WTC11 (cell line): ENCODE data around the gene PRCD. TPM values are rescaled to one million over a fixed set of nuclear protein-coding genes. Genes with fewer than 3 reads are reported as not detected.

Experiments used
- ATAC-seq: fragments of 200-7000 bp; cut with Tn5 transposase; 2 replicates; pipeline ENCODE4 v1.10.0; 2021; ENCODE audit warnings: mild to moderate bottlenecking, moderate library complexity
- CTCF ChIA-PET: fragments of 300-600 bp; sonication (Branson Sonifier 250); formaldehyde crosslinking; loops from one replicate; lab custom pipeline; 2021; ENCODE audit warnings: antibody characterized with exemption; lab: Charles Lee
- POLR2A ChIA-PET: fragments of 350-600 bp; sonication (Branson Sonifier 250); formaldehyde crosslinking; loops from one replicate; lab custom pipeline; 2021; ENCODE audit warnings: antibody characterized with exemption; lab: Charles Lee
- DNase-seq: peaks from one replicate; pipeline ENCODE4 v3.0.0; 2021; ENCODE audit warnings: low spot score
- H3K27ac Mint-ChIP-seq: 2 replicates; pipeline ENCODE4 v1.8.0; 2021; ENCODE audit warnings: mixed read lengths
- H3K27me3 Mint-ChIP-seq: 2 replicates; pipeline ENCODE4 v1.8.0; 2021; ENCODE audit warnings: low read depth, mild to moderate bottlenecking, moderate library complexity, mixed read lengths
- H3K36me3 Mint-ChIP-seq: 2 replicates; pipeline ENCODE4 v1.8.0; 2021; ENCODE audit warnings: mixed read lengths
- H3K4me1 Mint-ChIP-seq: 2 replicates; pipeline ENCODE4 v1.8.0; 2022; ENCODE audit warnings: mixed read lengths
- H3K4me3 Mint-ChIP-seq: 2 replicates; pipeline ENCODE4 v1.8.0; 2021; ENCODE audit warnings: mild to moderate bottlenecking, moderate library complexity, mixed read lengths
- H3K9me3 Mint-ChIP-seq: 2 replicates; pipeline ENCODE4 v1.8.0; 2021; ENCODE audit warnings: mixed read lengths
- CREB1 ChIP-seq: sonication (generic); formaldehyde crosslinking; IDR thresholded peaks from 2 replicates; pipeline ENCODE4 v1.8.0; 2023; ENCODE audit warnings: mild to moderate bottlenecking, missing genetic modification reagents
- ESRRA ChIP-seq: sonication (generic); formaldehyde crosslinking; IDR thresholded peaks from 2 replicates; pipeline ENCODE4 v1.8.1; 2022; ENCODE audit warnings: mild to moderate bottlenecking, missing genetic modification reagents, borderline replicate concordance
- GABPB1 ChIP-seq: sonication (generic); formaldehyde crosslinking; IDR thresholded peaks from 2 replicates; pipeline ENCODE4 v1.8.1; 2023; ENCODE audit warnings: mild to moderate bottlenecking, missing genetic modification reagents
- JUN ChIP-seq: sonication (generic); formaldehyde crosslinking; IDR thresholded peaks from 2 replicates; pipeline ENCODE4 v1.8.0; 2023; ENCODE audit warnings: mild to moderate bottlenecking, missing genetic modification reagents
- MYBL2 ChIP-seq: sonication (generic); formaldehyde crosslinking; IDR thresholded peaks from 2 replicates; pipeline ENCODE4 v1.8.1; 2023; ENCODE audit warnings: mild to moderate bottlenecking, moderate library complexity, missing genetic modification reagents
- NR3C1 ChIP-seq: sonication (generic); formaldehyde crosslinking; conservative IDR thresholded peaks from 2 replicates; pipeline ENCODE4 v1.8.1; 2023; ENCODE audit warnings: low read depth, mild to moderate bottlenecking, missing genetic modification reagents
- PRRX2 ChIP-seq: fragments of 250-450 bp; sonication (Bioruptor Pico); IDR thresholded peaks from 2 replicates; pipeline ENCODE4 v1.8.0; 2021; ENCODE audit warnings: mild to moderate bottlenecking
- TCF7 ChIP-seq: sonication (generic); formaldehyde crosslinking; IDR thresholded peaks from 2 replicates; pipeline ENCODE4 v1.8.0; 2022; ENCODE audit warnings: mild to moderate bottlenecking, low read depth, missing genetic modification reagents, moderate library complexity
- ZNF423 ChIP-seq: fragments of 250-450 bp; sonication (Bioruptor Pico); IDR thresholded peaks from 2 replicates; pipeline ENCODE4 v2.1.2; 2022; ENCODE audit warnings: mild to moderate bottlenecking, moderate library complexity
- total RNA-seq: library from RNA; stranded (reverse); gene quantifications from 3 replicates; pipeline ENCODE4 v1.2.3, GENCODE V29; 2021
- TF ChIP-seq, protein P1 (sequence below): fragments of 250-450 bp; sonication (Bioruptor Pico); IDR thresholded peaks from 2 replicates; pipeline ENCODE4 v2.1.2; 2022; ENCODE audit warnings: mild to moderate bottlenecking, moderate library complexity
- TF ChIP-seq, protein P2 (sequence below): sonication (generic); formaldehyde crosslinking; IDR thresholded peaks from 2 replicates; pipeline ENCODE4 v1.8.1; 2023; ENCODE audit warnings: mild to moderate bottlenecking, missing genetic modification reagents
- TF ChIP-seq, protein P3 (sequence below): sonication (generic); formaldehyde crosslinking; IDR thresholded peaks from 2 replicates; pipeline ENCODE4 v1.8.1; 2022; ENCODE audit warnings: mild to moderate bottlenecking, moderate library complexity, missing genetic modification reagents
- TF ChIP-seq, protein P4 (sequence below): sonication (generic); formaldehyde crosslinking; IDR thresholded peaks from 2 replicates; pipeline ENCODE4 v1.8.0; 2023; ENCODE audit warnings: mild to moderate bottlenecking, missing genetic modification reagents
- TF ChIP-seq, protein P5 (sequence below): sonication (generic); formaldehyde crosslinking; IDR thresholded peaks from 2 replicates; pipeline ENCODE4 v1.8.1; 2023; ENCODE audit warnings: mild to moderate bottlenecking, missing genetic modification reagents, moderate library complexity
- TF ChIP-seq, protein P6 (sequence below): sonication (generic); formaldehyde crosslinking; IDR thresholded peaks from 2 replicates; pipeline ENCODE4 v1.8.1; 2022; ENCODE audit warnings: missing genetic modification reagents, borderline replicate concordance
- TF ChIP-seq, protein P7 (sequence below): sonication (generic); formaldehyde crosslinking; IDR thresholded peaks from 2 replicates; pipeline ENCODE4 v1.8.0; 2022; ENCODE audit warnings: missing genetic modification reagents

Gene PRCD
- total RNA-seq, 1 experiment from 2014 or later: 2.7 TPM

DNA sequence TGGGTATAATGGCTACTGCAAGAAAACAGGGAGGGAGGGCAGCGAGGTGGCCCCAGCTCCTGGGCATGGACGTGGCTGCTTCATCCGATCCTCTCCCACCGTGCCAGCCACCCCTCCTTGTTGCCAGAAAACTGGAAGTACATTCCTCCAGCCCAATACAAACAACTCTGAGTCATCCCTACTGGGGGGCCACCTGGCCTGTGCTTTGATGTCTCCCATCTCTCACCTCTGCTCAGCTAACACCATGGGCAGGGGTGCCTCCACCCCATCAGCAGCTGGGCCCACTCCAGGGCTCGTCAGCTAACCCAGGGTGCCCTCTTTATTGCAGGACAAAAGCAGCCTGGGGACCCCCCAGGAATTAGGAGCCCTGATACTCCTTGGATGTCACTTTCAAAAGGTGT, 40.6 kb upstream of the PRCD start:
- ATAC-seq: no peak
- Mint-ChIP-seq H3K27ac (no peak overlapping the region), H3K9me3 (no peaks in the 10 kb centered on the region), H3K36me3 (no peaks in the 10 kb centered on the region), H3K4me1 (peaks cover 48% of the 10 kb centered on the region), H3K27me3 (peaks cover 5% of the 10 kb centered on the region)
- CTCF ChIA-PET: interaction anchor here (1.2 to 5.1 kb wide), 10 partner anchors 9 to 209 kb away, joined by 3 to 30 read pairs (median 6); partner anchors contain the start of genes AANAT and SPHK1
- no peak for DNase-seq
- POLR2A ChIA-PET: interaction anchor here (1.7 kb wide), 1 partner anchor 9 kb away, joined by 7 read pairs; no protein-coding TSS in a partner anchor
- TF ChIP-seq JUN (no peak), GABPB1 (peak; percentile 67)
- TF ChIP-seq, all 79 proteins: peak for 1
- H3K4me3 Mint-ChIP-seq: peak overlapping the region; percentile 19; the same call in 1 of the 2 replicates

DNA sequence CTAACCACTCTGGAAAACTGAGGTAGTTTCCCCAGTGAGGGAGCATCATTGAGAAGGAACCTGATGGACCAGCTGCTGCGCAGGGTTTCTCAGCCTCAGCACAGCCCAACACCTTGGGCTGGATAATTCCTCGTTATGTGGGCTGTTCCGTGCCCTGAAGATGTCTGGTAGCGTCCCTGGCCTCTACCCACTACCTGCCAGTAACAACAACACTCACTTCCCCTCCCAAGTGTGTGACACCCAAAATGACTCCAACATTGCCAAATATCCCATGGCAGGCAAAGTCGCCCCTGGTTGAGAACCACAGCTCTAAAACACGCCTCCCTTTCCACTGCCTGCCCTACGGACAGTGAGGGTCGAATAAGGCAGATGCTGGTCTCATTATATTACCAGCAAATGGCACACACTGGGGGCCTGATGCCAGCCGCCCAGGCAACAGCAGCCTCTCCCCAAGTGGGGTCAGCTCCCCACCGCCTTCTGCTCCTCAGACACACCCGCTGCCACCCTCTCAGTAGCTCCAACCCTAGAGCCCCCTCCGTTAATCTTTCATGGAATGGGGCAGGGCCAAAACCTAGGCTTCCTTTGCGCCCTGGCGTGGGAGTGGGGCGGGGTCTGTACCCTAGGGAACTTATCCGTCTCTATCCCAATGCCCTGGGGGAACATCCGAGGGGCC, 39.6 kb upstream of the PRCD start:
- Mint-ChIP-seq H3K27ac (no peak overlapping the region), H3K4me3 (peak overlapping the region; percentile 82), H3K9me3 (no peaks in the 10 kb centered on the region), H3K36me3 (no peaks in the 10 kb centered on the region), H3K27me3 (peaks cover 5% of the 10 kb centered on the region), H3K4me1 (peaks cover 48% of the 10 kb centered on the region)
- POLR2A ChIA-PET: interaction anchor here (1.7 kb wide), 1 partner anchor 10 kb away, joined by 7 read pairs; no protein-coding TSS in a partner anchor
- TF ChIP-seq, protein P1, sequence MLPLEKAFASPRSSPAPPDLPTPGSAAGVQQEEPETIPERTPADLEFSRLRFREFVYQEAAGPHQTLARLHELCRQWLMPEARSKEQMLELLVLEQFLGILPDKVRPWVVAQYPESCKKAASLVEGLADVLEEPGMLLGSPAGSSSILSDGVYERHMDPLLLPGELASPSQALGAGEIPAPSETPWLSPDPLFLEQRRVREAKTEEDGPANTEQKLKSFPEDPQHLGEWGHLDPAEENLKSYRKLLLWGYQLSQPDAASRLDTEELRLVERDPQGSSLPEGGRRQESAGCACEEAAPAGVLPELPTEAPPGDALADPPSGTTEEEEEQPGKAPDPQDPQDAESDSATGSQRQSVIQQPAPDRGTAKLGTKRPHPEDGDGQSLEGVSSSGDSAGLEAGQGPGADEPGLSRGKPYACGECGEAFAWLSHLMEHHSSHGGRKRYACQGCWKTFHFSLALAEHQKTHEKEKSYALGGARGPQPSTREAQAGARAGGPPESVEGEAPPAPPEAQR (CRISPR knock-in tag): no peak
- no peak for ATAC-seq
- DNase-seq: no peak
- CTCF ChIA-PET: interaction anchor here (0.7 to 5.1 kb wide), 8 partner anchors 14 to 124 kb away, joined by 3 to 30 read pairs (median 6); partner anchors contain the start of gene AANAT

DNA sequence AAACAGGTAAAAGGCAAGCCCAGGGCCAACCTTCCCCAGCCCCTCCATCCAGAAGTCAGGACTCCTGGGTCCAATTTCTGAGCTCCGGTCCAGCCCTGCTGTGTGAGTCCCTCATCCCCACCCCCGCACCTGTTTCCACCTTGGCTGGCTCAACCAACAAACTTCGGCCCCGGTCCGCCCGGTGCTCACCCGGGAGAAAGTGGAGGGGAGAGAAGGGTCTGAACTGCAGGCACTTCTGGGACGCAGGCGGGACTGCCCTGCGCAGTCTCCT, 39.2 kb upstream of the PRCD start:
- H3K27ac Mint-ChIP-seq: no peak overlapping the region
- ATAC-seq (peak; percentile 12), DNase-seq (no peak)
- peaks cover 5% of the 10 kb centered on the region for H3K27me3 Mint-ChIP-seq
- H3K36me3 Mint-ChIP-seq: no peaks in the 10 kb centered on the region
- peaks cover 48% of the 10 kb centered on the region for H3K4me1 Mint-ChIP-seq
- CTCF ChIA-PET: interaction anchor here (1.2 to 5.1 kb wide), 6 partner anchors 22 to 123 kb away, joined by 3 to 30 read pairs (median 16); partner anchors contain the start of gene AANAT
- H3K4me3 Mint-ChIP-seq: peak overlapping the region; percentile 82
- H3K9me3 Mint-ChIP-seq: no peaks in the 10 kb centered on the region
- POLR2A ChIA-PET: no interaction called here
- no peak for TF ChIP-seq ESRRA (CRISPR knock-in tag)
- TF ChIP-seq CREB1 (CRISPR knock-in tag): no peak
- TF ChIP-seq, protein P2, sequence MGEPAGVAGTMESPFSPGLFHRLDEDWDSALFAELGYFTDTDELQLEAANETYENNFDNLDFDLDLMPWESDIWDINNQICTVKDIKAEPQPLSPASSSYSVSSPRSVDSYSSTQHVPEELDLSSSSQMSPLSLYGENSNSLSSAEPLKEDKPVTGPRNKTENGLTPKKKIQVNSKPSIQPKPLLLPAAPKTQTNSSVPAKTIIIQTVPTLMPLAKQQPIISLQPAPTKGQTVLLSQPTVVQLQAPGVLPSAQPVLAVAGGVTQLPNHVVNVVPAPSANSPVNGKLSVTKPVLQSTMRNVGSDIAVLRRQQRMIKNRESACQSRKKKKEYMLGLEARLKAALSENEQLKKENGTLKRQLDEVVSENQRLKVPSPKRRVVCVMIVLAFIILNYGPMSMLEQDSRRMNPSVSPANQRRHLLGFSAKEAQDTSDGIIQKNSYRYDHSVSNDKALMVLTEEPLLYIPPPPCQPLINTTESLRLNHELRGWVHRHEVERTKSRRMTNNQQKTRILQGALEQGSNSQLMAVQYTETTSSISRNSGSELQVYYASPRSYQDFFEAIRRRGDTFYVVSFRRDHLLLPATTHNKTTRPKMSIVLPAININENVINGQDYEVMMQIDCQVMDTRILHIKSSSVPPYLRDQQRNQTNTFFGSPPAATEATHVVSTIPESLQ: no peak
- TF ChIP-seq, protein P3, sequence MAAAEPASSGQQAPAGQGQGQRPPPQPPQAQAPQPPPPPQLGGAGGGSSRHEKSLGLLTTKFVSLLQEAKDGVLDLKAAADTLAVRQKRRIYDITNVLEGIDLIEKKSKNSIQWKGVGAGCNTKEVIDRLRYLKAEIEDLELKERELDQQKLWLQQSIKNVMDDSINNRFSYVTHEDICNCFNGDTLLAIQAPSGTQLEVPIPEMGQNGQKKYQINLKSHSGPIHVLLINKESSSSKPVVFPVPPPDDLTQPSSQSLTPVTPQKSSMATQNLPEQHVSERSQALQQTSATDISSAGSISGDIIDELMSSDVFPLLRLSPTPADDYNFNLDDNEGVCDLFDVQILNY (CRISPR knock-in tag): no peak
- TF ChIP-seq, protein P4, sequence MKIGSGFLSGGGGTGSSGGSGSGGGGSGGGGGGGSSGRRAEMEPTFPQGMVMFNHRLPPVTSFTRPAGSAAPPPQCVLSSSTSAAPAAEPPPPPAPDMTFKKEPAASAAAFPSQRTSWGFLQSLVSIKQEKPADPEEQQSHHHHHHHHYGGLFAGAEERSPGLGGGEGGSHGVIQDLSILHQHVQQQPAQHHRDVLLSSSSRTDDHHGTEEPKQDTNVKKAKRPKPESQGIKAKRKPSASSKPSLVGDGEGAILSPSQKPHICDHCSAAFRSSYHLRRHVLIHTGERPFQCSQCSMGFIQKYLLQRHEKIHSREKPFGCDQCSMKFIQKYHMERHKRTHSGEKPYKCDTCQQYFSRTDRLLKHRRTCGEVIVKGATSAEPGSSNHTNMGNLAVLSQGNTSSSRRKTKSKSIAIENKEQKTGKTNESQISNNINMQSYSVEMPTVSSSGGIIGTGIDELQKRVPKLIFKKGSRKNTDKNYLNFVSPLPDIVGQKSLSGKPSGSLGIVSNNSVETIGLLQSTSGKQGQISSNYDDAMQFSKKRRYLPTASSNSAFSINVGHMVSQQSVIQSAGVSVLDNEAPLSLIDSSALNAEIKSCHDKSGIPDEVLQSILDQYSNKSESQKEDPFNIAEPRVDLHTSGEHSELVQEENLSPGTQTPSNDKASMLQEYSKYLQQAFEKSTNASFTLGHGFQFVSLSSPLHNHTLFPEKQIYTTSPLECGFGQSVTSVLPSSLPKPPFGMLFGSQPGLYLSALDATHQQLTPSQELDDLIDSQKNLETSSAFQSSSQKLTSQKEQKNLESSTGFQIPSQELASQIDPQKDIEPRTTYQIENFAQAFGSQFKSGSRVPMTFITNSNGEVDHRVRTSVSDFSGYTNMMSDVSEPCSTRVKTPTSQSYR (CRISPR knock-in tag): no peak
- TF ChIP-seq ZNF423 (CRISPR knock-in tag): no peak
- no peak for TF ChIP-seq TCF7 (CRISPR knock-in tag)
- TF ChIP-seq NR3C1 (CRISPR knock-in tag): no peak
- TF ChIP-seq, protein P5, sequence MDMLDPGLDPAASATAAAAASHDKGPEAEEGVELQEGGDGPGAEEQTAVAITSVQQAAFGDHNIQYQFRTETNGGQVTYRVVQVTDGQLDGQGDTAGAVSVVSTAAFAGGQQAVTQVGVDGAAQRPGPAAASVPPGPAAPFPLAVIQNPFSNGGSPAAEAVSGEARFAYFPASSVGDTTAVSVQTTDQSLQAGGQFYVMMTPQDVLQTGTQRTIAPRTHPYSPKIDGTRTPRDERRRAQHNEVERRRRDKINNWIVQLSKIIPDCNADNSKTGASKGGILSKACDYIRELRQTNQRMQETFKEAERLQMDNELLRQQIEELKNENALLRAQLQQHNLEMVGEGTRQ (CRISPR knock-in tag): no peak
- no peak for TF ChIP-seq MYBL2 (CRISPR knock-in tag)
- TF ChIP-seq, protein P6, sequence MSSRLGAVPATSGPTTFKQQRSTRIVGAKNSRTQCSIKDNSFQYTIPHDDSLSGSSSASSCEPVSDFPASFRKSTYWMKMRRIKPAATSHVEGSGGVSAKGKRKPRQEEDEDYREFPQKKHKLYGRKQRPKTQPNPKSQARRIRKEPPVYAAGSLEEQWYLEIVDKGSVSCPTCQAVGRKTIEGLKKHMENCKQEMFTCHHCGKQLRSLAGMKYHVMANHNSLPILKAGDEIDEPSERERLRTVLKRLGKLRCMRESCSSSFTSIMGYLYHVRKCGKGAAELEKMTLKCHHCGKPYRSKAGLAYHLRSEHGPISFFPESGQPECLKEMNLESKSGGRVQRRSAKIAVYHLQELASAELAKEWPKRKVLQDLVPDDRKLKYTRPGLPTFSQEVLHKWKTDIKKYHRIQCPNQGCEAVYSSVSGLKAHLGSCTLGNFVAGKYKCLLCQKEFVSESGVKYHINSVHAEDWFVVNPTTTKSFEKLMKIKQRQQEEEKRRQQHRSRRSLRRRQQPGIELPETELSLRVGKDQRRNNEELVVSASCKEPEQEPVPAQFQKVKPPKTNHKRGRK (CRISPR knock-in tag): no peak
- TF ChIP-seq PRRX2: no peak
- TF ChIP-seq, protein P7, sequence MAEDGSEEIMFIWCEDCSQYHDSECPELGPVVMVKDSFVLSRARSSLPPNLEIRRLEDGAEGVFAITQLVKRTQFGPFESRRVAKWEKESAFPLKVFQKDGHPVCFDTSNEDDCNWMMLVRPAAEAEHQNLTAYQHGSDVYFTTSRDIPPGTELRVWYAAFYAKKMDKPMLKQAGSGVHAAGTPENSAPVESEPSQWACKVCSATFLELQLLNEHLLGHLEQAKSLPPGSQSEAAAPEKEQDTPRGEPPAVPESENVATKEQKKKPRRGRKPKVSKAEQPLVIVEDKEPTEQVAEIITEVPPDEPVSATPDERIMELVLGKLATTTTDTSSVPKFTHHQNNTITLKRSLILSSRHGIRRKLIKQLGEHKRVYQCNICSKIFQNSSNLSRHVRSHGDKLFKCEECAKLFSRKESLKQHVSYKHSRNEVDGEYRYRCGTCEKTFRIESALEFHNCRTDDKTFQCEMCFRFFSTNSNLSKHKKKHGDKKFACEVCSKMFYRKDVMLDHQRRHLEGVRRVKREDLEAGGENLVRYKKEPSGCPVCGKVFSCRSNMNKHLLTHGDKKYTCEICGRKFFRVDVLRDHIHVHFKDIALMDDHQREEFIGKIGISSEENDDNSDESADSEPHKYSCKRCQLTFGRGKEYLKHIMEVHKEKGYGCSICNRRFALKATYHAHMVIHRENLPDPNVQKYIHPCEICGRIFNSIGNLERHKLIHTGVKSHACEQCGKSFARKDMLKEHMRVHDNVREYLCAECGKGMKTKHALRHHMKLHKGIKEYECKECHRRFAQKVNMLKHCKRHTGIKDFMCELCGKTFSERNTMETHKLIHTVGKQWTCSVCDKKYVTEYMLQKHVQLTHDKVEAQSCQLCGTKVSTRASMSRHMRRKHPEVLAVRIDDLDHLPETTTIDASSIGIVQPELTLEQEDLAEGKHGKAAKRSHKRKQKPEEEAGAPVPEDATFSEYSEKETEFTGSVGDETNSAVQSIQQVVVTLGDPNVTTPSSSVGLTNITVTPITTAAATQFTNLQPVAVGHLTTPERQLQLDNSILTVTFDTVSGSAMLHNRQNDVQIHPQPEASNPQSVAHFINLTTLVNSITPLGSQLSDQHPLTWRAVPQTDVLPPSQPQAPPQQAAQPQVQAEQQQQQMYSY (CRISPR knock-in tag): no peak
